ENCODE measurements around the gene MAVS.
"Not testable (repeated sequence)": the region's sequence is repeated elsewhere in the genome, so short reads cannot be mapped to it uniquely, and the experiment has no call there.

Gene MAVS

GRCh38 chr20:3842348-3842930, 4.2 kb upstream of the MAVS start:
- no peak for DNase-seq (ENCODE audit: low read depth in 1 of 2, low spot score in 1 of 2)
- no peak overlapping the region for H3K4me3 ChIP-seq (replicated peaks; ENCODE audit: insufficient read depth, low read length)
- H3K27me3 ChIP-seq (ENCODE audit: insufficient read depth, poor library complexity, severe bottlenecking), result no peaks in the 10 kb centered on the region
- H3K27ac ChIP-seq (replicated peaks), result no peak overlapping the region
- TF ChIP-seq, protein P1, sequence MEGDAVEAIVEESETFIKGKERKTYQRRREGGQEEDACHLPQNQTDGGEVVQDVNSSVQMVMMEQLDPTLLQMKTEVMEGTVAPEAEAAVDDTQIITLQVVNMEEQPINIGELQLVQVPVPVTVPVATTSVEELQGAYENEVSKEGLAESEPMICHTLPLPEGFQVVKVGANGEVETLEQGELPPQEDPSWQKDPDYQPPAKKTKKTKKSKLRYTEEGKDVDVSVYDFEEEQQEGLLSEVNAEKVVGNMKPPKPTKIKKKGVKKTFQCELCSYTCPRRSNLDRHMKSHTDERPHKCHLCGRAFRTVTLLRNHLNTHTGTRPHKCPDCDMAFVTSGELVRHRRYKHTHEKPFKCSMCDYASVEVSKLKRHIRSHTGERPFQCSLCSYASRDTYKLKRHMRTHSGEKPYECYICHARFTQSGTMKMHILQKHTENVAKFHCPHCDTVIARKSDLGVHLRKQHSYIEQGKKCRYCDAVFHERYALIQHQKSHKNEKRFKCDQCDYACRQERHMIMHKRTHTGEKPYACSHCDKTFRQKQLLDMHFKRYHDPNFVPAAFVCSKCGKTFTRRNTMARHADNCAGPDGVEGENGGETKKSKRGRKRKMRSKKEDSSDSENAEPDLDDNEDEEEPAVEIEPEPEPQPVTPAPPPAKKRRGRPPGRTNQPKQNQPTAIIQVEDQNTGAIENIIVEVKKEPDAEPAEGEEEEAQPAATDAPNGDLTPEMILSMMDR (IDR thresholded peaks at IDR 0.05; ENCODE audit: insufficient read depth, low read length), result no peak
- no peak for TF ChIP-seq SPI1 (IDR thresholded peaks at IDR 0.05; ENCODE audit: borderline replicate concordance, low read depth)

GRCh38 chr20:3843490-3843889, 3.1 kb upstream of the MAVS start:
- Histone ChIP-seq H3K4me3 (replicated peaks; ENCODE audit: insufficient read depth, low read length) (no peak overlapping the region), H3K27ac (replicated peaks) (no peak overlapping the region), H3K27me3 (ENCODE audit: insufficient read depth, poor library complexity, severe bottlenecking) (no peaks in the 10 kb centered on the region)
- no peak for DNase-seq (ENCODE audit: low read depth in 1 of 2, low spot score in 1 of 2)
- TF ChIP-seq, protein P2, sequence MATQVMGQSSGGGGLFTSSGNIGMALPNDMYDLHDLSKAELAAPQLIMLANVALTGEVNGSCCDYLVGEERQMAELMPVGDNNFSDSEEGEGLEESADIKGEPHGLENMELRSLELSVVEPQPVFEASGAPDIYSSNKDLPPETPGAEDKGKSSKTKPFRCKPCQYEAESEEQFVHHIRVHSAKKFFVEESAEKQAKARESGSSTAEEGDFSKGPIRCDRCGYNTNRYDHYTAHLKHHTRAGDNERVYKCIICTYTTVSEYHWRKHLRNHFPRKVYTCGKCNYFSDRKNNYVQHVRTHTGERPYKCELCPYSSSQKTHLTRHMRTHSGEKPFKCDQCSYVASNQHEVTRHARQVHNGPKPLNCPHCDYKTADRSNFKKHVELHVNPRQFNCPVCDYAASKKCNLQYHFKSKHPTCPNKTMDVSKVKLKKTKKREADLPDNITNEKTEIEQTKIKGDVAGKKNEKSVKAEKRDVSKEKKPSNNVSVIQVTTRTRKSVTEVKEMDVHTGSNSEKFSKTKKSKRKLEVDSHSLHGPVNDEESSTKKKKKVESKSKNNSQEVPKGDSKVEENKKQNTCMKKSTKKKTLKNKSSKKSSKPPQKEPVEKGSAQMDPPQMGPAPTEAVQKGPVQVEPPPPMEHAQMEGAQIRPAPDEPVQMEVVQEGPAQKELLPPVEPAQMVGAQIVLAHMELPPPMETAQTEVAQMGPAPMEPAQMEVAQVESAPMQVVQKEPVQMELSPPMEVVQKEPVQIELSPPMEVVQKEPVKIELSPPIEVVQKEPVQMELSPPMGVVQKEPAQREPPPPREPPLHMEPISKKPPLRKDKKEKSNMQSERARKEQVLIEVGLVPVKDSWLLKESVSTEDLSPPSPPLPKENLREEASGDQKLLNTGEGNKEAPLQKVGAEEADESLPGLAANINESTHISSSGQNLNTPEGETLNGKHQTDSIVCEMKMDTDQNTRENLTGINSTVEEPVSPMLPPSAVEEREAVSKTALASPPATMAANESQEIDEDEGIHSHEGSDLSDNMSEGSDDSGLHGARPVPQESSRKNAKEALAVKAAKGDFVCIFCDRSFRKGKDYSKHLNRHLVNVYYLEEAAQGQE (IDR thresholded peaks at IDR 0.05; ENCODE audit: insufficient replicate concordance, low read depth), result no peak
- TF ChIP-seq, protein P1 (IDR thresholded peaks at IDR 0.05; ENCODE audit: insufficient read depth, low read length), result no peak
- TF ChIP-seq GABPA (IDR thresholded peaks at IDR 0.05; ENCODE audit: low read depth) (no peak), SPI1 (IDR thresholded peaks at IDR 0.05; ENCODE audit: borderline replicate concordance, low read depth) (no peak), POLR2AphosphoS5 (IDR thresholded peaks at IDR 0.05; ENCODE audit: low read depth) (no peak)

DNA sequence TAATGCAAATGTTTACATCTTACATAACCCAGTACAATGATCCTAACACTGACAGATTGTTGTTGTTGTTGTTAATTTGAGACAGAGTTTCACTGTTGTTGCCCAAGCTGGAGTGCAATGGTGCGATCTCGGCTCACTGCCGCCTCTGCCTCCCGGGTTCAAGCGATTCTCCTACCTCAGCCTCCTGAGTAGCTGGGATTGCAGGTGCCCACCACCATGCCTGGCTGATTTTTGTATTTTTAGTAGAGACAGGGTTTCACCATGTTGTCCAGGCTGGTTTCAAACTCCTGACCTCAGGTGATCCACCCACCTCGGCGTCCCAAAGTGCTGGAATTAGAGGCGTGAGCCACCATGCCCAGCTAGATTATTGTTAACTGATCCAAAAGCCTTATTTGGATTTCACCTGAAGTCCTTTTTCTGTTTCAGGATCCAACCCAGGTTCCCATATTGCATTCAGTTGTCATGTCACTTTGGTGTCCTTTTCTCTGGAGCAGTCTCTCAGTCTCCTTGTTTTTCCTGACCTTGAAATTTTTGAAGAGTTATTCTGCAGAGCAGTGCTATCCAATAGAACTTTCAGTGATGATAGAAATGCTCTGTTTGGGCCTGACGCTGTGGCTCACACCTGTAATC, 2.5 kb upstream of the MAVS start:
- not testable (repeated sequence) for DNase-seq (ENCODE audit: low read depth in 1 of 2, low spot score in 1 of 2); H3K4me3 ChIP-seq (replicated peaks; ENCODE audit: insufficient read depth, low read length); H3K27ac ChIP-seq (replicated peaks); H3K27me3 ChIP-seq (ENCODE audit: insufficient read depth, poor library complexity, severe bottlenecking)

- H3K27ac ChIP-seq (replicated peaks), result peak overlapping the region; percentile 89
- no peak for DNase-seq (ENCODE audit: low read depth in 1 of 2, low spot score in 1 of 2)
- TF ChIP-seq, protein P2 (IDR thresholded peaks at IDR 0.05; ENCODE audit: insufficient replicate concordance, low read depth), result no peak
- TF ChIP-seq SPI1 (IDR thresholded peaks at IDR 0.05; ENCODE audit: borderline replicate concordance, low read depth), result no peak
- TF ChIP-seq, protein P1 (IDR thresholded peaks at IDR 0.05; ENCODE audit: insufficient read depth, low read length), result no peak
- no peak for TF ChIP-seq GABPA (IDR thresholded peaks at IDR 0.05; ENCODE audit: low read depth)
- H3K4me3 ChIP-seq (replicated peaks; ENCODE audit: insufficient read depth, low read length), result peak overlapping the region; percentile 91
- no peaks in the 10 kb centered on the region for H3K27me3 ChIP-seq (ENCODE audit: insufficient read depth, poor library complexity, severe bottlenecking)
Measured at GRCh38 chr20:3846378-3846739, 275 bp upstream of the MAVS start.
